DMS53 treated with DMSO at 0.1 percent for 48 hours (cell line): ENCODE data around the gene TLCD4.
A peak's percentile ranks its signal among the peaks of the same experiment; 100 is the strongest.
"Not testable (repeated sequence)": the region's sequence is repeated elsewhere in the genome, so short reads cannot be mapped to it uniquely, and the experiment has no call there.

Source experiments
- DNase-seq: peaks from one replicate; lab custom pipeline; 2025; ENCODE audit not compliant: unreplicated experiment; lab: John Stamatoyannopoulos, UW

TLCD4 gene, protein sequence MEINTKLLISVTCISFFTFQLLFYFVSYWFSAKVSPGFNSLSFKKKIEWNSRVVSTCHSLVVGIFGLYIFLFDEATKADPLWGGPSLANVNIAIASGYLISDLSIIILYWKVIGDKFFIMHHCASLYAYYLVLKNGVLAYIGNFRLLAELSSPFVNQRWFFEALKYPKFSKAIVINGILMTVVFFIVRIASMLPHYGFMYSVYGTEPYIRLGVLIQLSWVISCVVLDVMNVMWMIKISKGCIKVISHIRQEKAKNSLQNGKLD

DNA sequence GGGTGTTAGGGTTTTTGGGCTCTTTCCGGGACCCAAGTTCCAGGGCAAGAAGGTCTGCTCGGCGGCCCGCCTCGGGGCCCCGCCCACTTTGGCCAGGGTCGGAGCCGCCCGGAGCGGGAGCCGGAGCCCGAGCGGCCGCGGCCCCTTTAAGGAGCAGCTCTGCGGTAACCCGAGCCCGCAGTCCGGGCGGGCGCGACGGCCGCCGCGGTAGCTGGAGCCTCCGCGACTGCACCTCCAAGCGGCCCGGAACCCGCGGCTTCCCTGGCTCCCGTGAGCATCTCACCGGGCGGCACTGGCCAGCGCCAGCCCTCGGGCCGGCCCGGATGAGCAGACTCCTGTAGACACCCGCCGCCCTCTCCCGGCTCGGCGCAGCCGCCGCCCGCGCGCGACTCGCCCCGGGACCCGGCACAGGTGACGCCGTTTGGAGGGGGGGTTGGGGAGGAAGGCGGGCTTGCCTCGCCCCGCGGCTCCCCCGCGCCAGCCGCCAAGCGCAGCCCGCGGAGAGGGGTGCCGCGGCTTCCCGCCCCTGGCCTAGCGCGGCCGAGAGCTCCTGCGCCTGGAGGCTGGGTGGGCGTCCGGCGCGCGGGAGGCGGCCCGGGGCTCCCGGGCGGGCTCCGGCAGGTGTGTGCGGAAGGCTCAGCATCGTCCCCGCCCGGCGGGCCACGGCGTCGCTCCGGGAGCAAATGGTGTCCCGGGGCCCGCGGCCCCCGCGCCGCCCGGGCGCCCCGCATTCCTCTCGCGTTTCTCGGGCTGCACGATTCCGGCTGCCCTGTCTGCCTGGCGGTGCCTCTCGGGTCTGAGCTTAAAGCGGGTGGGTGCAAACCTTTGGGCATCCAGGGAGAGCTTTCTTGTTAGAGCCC lies at the start of gene TLCD4:
Gene TLCD4, plus strand, starts transcription at position 149 of the 860 bp plus-strand sequence. CDS start 26,547 bp downstream, outside the sequence.
- peak; percentile 85 for DNase-seq

DNA sequence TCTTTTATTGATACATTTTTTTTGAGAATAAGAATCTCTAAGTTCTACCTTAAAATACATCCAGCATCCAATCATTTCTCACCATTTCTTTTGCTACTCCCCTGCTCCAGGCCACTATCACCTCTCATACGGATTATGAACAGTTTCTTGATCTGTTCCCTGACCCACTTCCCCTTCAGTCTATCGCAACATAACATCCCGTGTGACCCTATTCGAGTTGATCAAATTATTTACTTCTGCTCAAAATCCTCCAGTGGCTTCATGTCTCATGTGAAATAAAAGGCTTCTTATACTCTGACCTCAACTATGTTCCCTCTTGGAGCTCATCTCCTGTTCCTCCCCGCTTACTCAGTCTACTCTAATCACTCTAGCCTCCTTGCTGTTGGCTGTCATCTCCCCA lies 49.6 kb upstream of the TLCD4 start:
- no peak for DNase-seq

DNA sequence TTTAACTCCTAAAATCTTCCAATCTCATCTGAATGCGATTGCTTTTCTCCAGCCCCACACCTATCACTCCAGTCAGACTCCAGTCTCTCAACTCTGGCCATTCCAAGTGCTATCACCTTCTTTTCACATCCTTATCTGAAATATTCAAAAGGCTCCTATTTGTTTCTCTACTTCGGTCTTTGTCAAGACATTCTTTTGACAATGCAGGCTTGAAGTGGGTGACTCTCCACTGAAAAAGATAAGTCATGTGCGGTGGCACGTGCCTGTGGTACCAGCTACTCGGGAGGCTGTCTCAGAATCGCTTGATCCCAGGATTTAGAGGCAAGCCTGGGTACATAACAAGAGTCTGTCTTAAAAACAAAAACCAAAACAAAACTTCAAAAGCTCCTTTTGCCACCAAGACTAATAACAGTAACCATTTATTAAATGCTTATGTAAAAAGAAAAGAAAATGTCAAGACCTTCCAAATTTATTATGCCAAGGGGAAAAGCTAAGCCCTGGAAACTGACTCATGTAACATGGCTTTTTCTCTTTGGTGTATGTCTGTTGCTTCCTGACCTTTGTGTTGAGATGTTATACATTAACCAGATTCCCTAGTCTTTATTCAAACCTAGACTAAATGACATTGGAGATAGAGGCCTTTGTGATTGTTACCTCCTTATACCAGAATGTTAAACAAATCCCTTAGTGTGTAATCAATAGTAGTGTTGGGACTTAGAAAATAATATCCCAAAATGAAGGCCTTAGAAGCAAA lies 48.0 kb upstream of the TLCD4 start:
- peak; percentile 90 for DNase-seq

DNA sequence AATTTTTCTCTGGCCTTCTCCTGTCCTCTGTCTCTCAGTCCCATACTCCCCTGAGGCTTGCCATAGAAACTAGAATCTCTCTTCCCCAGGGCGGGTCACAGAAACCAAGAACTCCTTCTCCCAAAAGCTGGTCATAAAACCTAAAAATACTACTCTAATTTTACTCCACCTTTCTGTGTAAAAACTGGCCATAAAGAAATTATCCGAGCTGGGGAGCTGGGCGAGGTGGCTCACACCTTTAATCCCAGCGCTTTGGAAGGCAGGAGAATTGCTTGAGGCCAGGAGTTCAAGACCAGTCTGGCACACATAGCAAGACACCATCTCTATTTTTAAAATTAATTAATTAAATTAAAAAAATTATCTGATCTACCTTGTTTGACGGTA lies 47.5 kb upstream of the TLCD4 start:
- DNase-seq: no peak

DNA sequence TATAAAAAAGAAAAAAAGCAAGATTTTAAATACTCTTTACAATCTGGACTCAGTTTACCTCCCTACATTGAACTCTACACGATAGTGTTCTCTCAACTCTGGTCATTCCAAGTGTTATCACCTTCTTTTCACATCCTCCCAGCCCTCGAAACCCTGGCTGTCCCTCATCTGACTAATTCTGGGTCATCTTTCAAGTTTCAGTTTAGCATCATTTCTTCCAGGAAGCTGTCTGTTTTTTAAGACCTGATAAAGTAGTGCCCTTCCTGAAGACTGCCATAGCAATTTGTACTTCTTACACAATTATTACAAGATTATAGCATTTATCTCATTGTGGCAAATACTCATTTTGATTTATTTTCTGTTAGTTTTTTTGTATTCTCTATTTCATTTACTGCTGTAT lies 45.6 kb upstream of the TLCD4 start:
- DNase-seq: no peak

DNA sequence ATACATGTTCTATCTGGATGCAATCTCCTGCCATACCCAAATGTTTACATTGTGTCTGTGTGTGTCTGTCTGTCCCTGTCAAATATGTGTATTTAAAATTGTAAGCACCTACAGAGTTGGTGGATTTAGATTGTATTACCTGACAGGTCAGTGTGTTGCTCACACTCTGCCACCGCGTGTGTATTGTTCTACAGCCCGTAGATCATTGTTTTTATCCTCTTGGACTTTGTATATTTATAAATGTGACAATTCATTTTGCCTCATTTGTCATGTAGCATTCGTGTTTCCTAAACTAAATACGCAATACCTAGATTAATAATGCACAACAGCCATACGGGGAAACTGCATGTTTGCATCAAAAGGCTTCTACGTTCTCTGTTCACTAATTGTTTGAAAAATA lies 45.0 kb upstream of the TLCD4 start:
- peak; percentile 59 for DNase-seq

DNA sequence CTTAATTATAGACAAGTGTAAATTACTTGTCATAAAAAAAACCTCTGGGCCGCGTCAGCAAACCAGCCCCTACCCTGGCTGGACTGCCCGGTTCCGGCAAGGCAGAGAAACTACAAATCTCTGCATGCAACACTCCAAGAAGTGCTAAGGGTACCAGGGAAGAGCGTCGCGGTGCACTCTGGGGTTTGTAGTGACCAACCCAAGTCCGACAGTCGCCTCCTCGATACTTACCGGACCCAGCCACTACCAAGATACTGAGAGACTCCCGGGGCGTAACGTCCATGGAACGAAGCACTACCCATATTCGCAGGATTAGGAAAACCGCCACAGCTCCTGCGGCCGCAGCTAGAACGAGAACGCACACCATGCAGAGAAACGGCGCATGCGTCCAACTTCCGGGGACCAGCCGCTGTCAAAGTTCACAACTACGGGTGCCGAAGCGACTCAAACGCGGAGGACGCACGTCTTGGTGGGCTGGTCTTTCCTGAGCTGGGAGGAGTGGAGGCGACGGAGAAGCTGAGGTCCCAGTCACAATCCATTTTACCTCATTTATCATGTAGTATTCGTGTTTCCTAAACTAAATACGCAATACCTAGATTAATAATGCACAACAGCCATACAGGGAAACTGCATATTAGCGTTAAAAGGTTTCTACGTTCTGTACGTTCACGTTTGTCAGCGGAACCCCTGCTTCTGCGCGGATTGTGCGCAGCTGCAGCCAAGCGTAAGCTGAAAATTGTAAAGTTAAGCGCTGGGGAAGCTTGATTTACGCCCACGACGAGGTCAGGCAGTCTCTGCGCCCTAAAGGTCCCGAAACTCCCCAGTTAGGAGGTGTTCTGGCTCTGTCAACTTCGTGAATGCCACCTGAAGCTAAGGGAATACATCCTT lies 44.4 kb upstream of the TLCD4 start, which contains the start of gene ALG14:
Gene ALG14, minus strand, starts transcription at position 420 of the 888 bp plus-strand sequence. Its CDS starts 53 bp downstream, at position 367.
- DNase-seq: peak; percentile 98

DNA sequence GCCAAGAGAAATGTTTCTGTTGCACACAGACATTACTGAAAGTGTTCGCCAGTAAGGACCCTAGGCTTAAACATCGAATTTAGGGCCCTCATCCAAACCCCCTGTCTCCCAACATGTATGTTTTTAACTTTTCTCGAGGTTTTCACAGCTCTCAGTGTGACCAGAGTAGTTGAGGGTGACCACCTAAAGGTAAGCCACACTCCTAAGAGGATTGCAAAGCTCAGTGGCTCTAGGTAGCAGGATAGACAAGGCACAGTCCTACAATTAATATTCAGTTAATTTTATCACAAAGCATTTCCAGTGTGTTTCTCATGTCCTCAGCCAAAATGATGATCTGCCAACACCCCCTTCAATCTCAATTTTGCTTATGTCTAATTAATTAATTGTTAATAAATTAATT lies 43.7 kb upstream of the TLCD4 start:
- no peak for DNase-seq

DNA sequence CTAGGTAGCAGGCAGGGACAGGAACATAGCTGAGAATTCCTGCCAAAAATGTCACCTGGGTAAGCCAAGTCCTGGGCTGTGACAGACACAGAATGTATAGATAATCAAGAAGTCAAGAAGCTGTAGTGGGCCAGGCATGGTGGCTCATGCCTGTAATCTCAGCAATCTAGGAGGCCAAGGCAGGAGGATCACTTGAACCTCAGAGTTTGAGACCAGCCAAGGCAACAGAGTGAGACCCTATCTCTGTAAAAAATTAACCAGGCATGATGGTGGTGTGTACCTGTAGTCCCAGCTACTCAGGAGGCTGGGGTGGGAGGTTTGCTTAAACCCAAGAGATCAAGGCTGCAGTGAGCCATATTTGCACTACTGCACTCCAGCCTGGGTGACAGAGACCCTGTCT lies 41.1 kb upstream of the TLCD4 start:
- DNase-seq: no peak

DNA sequence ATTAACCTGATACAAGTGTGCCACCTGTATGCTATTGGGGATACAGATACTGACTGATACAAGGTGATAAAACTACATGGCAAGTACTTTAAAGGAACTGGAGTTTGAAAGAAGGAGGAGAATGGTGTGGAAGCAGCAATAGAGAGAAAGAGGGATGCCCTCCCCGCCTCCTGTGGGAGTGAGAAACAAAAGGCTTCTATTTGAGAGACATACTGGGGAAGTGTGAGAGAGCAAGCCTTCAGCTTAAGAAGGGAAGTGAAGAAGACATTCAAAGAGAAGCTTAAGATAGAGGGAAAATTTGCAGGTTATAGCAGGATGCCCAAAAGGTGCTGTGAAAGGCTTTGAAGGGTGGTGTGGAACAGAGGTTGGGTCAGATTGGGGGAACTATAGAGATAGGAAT lies 36.7 kb upstream of the TLCD4 start:
- no peak for DNase-seq

DNA sequence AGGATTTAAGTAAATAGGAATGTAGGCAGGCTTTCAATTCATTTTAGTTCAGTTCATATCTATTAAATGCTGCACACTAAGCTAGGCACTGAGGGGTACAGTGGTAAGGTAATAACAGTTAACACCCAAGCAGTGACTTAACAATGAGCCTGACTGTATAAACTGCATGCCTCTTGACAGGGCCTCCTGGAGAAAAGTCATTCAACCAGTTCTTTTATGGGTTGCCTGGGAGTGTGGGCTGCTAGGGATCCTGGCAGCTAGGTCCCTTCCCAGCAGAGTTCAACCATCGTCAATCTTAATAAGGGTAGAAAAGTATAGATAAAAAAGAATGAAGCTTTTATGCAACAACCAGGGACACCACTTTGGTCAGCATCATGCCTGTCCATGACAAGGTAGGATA lies 36.3 kb upstream of the TLCD4 start:
- no peak for DNase-seq

DNA sequence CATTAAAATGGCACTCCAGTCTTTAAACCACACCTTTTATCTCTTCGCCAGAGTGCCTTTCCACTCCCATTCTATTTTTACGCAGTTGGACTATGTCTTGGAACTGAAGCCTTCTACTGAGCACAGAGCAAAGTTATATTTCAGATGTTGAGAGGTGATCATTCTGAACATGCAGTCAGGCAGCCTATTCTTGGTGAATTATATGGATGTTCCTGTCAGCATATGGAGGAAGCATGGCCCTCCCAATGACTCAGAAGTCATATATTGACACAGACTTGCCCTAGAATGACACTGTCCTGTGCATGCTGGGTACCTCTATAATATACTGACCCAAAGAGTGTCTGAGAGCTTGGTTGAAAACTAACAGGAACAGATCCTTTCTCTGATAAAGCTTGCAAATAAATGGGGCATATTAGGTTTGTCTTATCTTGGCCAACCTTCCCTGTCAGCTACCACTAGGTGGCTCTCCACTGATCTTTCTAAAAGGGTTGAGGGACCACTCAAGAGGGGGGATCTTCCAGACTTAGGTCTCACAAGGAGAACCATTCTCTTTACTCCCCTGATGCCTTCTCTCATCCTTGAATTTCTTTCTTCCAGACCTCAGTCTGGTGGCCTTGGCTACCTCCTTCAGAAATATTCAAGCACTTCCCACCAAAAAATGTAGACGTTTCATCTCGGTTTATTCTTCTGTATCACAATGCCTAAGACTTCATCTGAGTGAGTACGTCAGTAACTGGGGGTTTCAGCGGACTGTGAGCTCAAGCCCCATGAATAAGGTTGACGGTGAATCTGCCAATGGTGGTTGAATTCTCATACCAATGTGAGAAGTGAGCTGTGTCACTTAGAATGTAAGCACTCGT lies 32.6 kb upstream of the TLCD4 start:
- peak; percentile 90 for DNase-seq

DNA sequence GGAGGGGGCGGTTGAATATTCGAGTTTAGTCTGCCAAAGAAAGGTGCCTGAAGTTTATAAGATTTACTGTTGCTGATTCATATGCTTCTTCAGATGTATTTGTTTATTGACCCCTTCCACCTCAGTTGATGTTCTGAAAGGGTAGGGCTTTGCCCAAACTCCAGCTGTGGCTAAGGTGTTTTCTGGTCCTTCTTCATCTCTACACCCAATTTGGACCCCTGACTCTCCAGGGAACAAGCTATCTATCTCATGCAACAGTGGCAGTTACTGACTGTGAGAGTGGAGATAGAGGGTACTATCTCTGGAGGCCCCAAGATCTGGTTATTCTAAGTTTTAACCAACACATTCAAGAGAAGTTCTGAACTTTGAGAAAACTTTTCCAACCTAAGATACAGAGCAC lies 31.8 kb upstream of the TLCD4 start:
- DNase-seq: no peak

DNA sequence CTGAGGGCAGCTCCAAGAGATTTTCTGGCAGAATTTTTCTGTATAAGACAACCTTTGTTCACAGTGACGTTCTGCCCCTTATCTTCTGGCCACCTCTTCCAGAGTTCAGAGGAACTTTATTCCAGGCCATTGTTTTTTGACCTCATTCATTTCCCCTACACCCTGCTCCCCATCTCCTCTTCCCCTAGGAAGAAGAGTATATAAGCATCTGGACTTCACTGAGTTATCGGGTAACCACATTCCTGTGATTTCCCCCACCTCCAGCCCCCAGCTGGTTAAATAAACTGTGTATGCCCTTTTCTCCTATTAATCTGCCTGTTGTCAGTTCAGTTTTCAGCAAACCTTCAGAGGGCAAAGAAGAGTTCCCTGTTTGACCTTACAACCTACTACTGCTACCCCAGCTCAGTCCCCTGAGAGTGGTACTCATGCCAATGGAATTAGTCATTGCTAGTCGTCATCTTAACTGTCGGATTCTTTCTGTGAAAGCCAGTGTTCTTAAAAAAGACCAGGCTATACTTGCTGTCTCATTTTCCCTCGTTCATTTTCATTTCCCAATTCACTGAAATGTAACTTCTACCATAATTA lies 30.1 kb upstream of the TLCD4 start:
- no peak for DNase-seq

DNA sequence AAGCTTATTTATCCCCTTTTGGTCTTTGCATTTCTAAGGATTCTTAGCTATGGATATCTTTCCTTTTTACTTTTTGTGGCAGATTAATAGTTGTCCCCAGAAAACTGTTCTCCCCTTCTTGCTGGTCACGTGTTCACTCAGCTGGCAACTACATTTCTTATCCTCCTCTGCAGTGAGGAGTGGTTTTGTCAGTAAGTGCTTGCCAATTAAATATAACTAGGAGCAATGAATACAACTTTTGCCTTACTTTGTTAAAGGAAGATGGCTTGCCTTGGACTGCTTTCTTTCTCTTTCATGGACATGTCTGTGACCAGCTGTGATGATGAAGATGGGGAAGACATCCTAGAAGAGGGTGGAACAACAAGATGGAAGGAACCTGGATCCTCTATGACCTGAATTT lies 28.9 kb upstream of the TLCD4 start:
- no peak for DNase-seq

DNA sequence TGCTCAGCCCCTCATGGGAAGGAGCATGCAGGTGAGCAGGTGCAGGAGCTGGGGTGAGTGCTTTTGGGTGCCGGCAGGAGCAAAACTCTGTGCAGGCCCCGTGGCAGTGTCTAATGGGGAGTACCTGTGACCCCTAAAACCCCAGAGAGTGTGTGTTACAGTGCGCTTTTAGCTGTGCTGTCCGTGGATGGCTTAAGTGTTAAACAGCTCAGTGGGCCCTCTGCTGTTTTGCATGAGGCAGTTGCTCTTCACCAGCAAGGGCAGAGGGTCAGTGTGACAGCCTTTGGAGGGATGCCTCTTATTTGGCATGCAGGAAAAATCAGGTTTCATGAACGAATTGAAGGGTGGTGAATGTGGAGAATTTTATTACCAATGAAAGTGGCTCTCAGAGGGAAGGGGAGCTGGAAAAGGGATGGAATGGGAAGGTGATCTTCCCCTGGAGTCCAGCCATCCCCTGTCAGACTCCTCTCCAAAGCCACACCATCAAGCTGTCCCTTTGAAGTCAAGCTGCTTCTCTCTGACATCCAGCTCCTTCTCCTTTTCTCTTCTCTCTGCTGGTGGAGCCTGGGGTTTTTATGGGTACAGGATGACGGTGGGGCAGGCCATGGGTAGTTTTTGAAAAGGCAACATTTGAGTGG lies 27.4 kb upstream of the TLCD4 start:
- DNase-seq: no peak

DNA sequence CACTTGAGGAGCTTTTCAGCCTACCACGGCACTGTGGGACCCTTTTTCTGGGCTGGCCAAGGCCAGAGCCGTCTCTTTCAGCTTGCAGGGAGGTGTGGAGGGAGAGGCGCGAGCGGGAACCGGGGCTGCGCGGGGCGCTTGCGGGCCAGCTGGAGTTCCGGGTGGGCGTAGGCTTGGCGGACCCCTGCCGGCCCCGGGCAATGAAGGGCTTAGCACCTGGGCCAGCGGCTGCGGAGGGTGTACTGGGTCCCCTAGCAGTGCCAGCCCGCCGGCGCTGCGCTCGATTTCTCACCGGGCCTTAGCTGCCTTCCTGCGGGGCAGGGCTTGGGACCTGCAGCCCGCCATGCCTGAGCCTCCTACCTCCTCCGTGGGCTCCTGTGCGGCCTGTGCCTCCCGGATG lies 25.9 kb upstream of the TLCD4 start:
- DNase-seq: not testable (repeated sequence)

DNA sequence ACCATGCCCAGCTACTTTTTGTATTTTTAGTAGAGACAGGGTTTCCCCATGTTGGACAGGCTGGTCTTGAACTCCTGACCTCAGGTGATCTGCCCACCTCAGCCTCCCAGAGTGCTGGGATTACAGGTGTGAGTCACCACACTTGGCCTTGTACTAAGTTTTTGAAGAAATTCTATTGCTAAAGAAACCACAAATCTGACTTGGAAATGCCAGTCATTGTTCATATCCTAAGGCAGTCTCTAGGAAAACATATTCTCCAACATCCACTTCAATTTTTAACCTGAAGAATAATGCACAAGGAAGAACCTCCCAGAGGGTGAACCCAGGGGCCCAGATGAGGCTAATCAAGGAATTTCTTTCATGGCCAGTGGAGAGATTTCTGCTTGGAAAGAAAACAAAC lies 24.3 kb upstream of the TLCD4 start:
- not testable (repeated sequence) for DNase-seq

DNA sequence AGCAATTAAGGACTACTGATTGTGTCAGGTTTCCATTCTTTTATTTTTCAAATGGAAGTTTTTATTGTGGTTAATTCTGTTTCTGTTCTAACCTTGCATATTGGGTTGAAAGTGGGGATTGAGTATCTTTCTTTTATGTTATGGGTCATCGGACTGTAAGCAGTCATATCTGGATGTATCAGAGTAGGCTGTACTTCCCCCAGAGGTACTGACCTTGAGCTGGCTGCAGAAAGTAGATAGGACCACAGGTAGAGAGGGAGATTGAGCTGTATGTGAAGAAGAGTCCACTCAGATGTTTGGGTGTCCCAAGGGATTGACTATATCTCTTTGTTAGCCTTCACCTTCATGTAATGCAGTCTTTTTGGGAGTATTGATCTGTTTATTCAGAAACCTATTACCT lies 23.9 kb upstream of the TLCD4 start:
- no peak for DNase-seq
